Measurements from ENCODE around the gene RLN3.

DNA sequence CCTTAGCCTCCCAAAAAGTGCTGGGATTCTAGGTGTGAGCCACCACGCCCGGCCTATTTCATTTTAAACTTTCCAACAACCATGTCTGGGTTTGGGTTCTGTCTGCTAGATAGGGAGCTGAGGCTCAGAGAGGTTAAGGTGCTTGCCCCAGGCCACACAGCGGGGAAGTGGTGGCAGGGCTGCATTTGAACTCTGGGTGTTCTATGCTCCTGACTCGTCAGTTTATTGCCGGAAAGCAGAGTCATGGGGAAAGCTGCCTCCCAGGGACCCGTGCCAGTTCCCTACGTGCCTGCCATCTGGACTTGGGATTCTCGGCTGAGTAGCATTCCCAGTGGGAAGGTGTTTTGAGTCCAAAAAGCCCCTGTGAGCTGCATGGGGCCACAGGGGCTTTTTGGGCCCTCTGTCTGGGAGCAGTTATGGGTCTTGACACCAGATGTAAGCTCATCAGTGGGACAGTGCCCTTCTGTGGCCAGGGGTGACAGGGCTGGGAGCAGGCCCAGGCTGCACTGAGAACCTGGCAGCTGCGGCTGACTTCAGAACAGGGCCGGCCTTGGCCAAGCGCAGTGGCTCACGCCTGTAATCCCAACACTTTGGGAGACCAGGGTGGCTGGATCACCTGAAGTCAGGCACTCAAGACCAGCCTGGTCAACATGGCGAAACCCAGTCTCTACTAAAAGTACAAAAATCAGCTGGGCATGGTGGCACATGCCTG, 32.8 kb upstream of the RLN3 start:
- TF ChIP-seq GATA3 (IDR thresholded peaks at IDR 0.05; ENCODE audit: low read depth, low read length) (no peak), GATA2 (IDR thresholded peaks at IDR 0.05; ENCODE audit: low read depth, low read length) (no peak)

Measured in SH-SY5Y (cell line).